ENCODE results near the gene ZNF112.
"Not testable (repeated sequence)": the region's sequence is repeated elsewhere in the genome, so short reads cannot be mapped to it uniquely, and the experiment has no call there.

ZNF112 gene

DNA sequence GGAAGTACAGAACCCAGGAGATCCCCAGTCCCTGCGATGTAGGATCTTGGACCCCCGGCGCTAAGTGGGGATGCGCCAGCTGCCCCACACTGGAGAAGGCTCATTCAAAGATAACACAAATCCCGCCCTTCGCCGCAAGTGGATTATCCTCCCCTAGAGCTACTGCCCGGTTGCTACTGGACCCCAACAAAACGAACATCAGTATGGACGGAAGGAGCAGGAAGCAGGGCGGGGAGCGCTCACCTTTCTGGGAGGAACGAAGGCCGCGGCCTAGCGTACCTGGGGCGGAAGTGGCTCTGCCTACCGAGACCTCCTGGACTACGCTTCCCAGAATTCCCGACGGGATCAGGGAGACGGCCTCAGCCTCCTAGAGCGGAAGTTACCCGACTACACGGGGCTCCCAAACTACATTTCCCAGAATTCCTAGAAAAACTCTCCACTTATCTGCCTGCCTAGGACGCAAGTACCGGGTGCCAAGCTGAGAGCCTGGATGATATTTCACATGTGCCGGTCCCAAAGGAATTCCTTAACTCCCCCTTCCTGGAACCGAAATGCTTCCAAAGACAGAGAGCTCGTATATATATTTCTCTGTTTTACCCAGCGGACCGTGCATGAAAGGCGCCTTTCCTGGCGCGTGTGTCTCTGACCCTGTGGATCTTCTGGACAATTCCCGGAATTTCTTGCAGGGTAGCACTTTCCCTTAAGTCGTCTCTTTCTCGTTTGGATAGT is at the start of gene ZNF112:
Gene ZNF112, minus strand, starts transcription at position 298 of the 729 bp plus-strand sequence. CDS start 16,141 bp downstream, outside the sequence.
- peak; percentile 8 for DNase-seq

DNA sequence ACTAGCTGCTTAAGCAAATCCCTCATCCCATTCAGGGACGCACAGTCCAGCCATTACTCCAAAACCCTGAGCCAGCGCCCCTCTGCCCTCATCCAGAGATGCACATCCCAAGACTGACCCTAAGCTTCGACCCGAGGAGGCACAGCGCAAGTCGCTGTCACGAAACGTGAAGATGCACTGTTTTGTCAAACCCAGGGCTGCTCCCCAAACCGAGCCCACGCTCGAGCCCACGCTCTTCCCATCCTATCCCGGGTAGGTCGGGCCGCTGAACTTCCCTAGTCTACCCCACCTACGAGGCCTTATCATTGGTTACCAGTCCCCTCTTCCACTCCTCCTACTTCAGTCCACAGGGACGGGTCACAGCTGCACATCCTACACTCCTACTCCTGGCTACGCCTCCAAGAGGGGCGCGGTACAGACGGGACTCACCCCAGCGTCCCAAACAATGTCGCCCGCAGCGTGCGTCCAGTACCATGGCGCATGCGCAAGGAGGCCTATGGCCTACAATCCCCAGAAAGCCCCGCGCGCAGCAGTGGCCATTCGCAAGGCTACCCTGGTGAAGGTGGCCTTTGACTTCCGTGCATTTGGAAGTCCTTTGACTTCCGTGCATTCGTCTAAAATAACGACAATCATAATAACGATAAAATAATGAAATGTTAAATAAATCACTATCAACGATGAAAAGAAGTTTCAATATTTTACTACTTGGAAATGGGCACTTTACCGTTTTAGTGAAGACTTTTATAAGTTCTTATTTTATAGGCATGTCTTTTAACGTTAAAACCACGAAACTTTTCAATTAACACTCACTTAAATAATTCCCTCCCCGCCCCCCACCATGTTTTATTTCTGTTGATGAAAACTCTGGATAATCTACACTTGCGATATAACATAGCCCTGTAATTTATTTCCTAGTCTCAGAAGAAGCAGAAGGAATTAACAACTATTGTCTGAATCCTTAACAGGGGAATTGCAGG is 44.9 kb upstream of the ZNF112 start, which contains the start of gene ZNF285:
Gene ZNF285, minus strand, starts transcription at position 470 of the 977 bp plus-strand sequence. CDS start 4,395 bp downstream, outside the sequence.
- DNase-seq: peak; percentile 78

DNA sequence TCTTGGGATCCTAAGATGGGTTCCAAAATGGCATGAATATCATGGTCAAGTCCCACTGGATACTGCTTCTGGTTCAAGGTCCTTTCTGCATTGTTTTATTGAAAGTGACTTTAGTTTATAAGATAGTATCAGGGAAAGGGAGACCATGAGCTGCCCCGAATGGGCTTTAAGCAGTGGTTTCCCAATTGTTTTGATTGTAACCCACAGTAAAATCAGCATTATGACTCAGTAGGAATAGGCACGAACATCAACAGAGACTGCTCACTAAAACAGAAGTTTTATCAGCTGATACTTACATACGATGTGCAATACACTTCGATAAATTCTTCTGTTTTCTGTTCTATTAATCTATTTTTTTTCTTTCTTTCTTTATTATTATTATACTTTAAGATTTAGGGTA is 32.8 kb upstream of the ZNF112 start:
- not testable (repeated sequence) for DNase-seq

DNA sequence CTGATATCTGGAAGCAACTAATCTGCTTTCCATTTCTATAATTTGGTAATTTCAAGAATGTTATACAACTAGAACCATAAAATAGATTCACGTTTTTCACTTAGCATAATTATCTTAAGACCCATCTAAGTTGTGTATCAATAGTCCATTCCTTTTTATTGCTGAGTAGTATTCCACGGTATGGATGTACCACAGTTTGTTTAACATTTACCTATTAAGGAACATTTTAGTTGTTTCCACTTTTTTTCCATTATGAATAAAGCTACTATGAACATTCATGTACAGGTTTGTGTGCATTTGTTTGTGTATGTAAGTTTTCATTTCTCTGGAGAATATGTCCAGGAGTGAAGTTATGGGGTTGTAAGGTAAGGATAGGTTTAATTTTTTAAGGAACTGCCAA is 18.3 kb upstream of the ZNF112 start:
- no peak for DNase-seq

DNA sequence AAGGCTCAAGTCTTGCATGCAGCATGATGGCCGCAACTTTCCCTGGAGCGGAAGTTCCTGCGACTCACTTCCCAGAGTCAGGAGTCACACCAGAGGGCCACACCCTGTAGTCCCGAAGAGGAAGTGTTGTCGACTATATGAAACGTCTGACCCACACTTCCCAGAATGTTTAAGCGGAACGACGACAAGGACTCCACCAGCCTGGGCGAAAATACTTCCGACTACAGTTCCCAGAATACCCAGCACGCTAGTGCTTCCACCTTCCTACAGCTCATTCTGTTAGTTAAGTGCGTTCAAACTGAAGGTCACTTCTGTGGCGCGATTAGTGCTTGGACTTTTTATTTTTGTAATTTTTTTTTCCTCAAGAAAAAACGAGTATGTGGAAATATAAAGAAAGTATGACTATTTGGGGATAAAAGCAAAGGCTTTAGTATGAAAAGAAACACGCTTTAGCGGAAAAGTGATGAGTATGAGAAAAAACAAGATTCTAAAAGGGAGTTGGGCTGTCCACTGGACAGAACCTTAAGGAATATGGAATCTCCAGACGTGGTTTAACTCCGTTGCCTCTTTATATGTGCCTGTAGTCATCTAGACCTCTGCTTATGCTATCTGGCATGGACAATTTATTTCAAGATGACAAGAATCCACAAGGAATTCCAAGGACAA is 15.5 kb upstream of the ZNF112 start:
- DNase-seq: no peak

DNA sequence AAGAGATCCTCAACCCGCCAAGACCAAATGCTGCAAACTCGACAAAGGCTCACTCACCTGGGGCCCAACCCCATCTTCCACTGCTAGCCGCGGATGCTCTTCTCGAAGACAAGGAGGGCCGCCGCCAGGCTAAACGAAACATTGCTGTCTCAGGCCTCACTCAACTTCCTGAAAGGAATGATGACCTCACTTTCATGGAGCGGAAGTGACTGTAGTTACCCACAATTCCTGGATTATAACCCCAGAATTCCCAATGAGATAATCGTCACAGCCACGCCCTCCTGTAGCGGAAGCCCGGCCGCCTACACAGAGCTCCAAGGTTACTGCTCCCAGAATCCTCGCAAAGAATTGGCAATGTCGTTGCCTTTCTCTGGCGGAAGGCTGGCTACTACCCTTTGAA is 10.5 kb upstream of the ZNF112 start:
- no peak for DNase-seq

DNA sequence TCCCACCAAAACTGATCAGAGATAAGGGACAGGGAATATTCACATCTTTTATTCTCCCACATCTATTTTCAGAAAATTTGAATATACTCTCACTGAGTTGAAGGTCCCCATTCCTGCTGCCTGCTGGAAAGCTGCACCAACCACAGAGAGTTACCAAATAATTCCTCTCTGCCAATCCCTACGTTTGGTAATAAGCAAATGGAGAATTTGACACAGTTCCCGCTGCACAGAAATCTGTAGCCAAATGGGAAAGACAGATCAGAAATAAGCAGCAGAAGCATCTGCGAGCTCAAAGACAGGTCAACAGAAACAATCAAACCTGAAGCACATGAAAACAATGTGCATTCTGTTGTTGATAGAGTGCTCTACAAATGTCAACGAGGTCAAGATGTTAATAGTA is 9.9 kb downstream of the ZNF112 start:
- no peak for DNase-seq

DNA sequence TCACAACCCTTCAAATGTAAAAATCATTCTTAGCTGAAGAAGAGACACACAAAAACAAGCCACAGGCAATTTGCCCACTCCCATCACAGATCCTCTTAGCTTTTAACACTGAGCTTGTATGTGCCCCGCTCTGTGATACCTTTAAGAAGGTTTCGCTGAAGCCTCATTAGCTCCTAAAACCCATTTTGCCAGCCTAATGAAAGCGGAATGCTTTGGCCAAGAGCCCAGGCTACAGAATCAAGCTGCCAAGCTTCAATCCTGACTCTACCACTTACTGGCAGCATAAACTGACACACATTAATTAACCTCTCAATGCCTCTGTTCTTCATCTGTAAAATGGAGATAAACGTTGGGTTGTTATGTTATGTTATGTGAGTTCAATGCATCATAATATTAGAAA is 10.5 kb downstream of the ZNF112 start:
- DNase-seq: no peak

DNA sequence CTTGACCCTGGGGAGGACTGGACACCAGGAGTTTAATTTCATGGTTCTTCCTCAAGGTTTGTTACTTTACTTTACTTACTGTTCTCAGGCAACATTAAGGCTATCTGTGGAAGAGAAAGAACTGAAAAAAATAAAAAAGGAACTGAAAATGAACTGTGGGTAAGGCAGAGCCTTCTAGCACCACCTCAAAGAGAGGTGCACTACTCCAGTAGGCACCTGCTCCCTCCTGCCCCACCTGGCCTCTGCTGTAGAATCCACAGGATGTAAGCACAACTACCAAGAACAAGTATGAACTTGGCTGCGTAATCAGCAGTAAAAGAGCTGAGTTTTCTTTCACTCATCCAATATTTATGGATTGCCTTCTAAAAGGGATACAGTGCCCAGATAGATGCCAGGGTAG is 12.2 kb downstream of the ZNF112 start:
- DNase-seq: no peak

DNA sequence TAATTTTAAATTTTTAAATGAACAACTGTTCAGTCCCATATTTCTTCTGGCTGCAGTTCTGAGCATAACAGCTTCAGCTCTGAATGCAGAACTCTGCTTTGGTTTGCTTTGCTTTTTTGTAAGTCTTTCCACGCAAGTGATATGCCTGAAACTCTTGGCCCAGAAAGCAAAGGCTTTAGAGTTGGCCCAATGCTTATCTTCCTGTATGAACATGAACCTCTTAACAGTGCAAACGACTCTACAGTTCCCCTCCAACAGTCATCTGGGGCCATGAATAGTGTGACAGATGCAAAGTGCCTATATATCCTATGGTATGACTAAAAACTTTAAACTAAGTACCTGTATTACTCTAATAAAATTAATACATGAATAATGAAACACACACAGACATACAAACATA is 14.7 kb downstream of the ZNF112 start:
- no peak for DNase-seq

DNA sequence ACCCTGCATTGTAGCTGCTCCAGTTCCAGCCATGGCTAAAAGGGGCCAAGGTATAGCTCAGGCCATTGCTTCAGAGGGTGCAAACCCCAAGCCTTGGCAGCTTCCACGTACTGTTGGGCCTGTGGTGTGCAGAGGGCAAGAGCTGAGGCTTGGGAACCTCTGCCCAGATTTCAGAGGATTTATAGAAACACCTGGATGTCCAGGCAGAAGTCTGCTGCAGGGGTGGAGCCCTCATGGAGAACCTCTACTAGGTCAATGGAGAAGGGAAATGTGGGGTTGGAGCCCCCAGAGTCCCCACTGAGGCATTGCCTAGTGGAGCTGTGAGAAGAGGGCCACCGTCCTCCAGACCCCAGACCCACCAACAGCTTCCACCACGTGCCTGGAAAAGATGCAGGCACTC is 21.8 kb downstream of the ZNF112 start:
- not testable (repeated sequence) for DNase-seq

DNA sequence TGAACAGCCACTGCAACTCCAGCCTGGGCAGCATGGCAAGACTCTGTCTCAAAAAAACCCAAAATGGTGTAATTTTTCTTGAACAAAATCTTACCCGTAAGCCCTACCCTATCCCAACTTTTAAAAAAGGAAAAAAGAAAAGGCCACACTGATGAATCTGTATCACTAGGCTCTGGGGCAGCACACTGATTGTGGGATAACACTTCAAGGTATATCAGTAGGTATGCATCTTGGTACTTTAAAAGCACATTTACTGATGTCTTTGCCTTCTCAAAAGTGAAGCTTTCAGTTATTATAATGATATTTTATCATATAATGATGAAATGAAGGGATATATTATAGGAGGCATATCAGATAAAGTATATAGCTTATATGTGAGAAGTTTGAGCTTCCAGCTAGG is 24.3 kb downstream of the ZNF112 start:
- DNase-seq: no peak

DNA sequence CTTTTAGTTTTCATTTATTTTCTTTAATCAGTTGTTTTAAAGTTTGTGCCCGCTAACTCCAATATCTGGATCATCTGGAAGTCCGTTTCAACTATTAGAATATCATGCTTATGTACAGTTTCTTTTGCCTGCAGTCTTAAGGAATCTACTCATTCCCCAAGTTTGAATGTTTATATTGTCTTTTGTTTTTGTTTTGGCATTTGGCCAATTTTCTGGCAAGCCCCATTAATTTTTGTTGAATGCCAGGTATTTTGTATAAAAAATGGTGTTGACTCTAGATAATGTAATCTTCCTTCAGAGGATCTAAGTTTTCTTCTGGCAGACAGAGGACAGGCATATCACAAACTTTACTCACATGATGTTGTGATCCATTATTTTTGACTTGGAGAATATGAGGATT is 40.6 kb downstream of the ZNF112 start:
- DNase-seq: no peak

DNA sequence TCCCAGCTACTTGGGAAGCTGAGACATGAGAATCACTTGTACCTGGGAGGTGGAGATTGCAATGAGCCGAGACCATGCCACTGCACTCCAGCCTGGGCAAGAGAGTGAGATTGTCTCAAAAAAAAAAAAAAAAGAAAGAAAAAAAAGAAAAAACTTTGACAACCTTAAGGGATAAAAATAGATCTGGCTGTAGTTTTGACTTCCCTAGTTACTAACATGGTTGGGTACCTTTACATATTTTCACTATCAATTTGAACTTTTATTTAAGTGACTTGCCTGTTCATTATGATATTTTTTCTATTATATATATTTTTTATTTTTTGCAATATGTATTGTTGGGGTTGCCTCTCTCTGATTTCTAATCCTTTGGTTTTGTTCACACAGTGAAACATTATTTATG is 43.2 kb downstream of the ZNF112 start:
- no peak for DNase-seq

DNA sequence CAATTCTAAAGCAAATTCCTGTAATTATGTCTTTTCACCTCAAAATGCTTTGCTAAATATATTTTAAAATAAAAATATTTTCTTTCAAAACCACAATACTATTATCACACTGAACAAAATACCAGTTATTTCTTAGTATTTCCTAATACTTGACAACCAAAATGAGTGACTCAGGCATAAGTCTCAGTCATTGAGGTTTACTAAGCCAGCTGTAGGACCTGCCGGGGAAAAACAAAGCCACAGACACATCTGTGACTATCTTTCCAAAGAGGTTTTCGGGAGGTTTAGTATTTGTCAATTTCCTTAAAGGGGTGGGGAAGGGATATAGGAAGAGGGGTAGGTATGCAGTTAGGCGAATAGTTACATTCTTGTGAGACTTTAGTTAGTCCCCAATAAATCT is 48.5 kb downstream of the ZNF112 start:
- no peak for DNase-seq

DNA sequence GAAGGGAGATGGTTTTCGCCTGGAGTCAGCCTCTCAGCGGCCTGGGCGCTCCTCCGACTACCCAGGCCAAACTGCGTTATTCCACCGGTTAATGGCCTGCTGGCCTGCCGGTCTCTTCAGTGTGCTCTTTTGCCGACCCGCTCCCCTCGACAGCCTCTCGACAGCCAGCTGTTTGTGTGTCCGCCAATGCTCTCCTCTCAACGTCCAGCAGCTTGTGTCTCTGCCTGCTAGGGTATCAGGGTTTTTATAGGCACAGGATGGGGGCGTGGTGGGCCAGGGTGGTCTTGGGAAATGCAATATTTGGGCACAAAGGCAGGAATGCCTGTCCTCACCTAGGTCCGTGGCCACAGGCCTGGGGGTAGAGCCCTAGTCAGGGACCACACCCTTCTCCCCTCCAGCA is 50.2 kb downstream of the ZNF112 start:
- no peak for DNase-seq

DNA sequence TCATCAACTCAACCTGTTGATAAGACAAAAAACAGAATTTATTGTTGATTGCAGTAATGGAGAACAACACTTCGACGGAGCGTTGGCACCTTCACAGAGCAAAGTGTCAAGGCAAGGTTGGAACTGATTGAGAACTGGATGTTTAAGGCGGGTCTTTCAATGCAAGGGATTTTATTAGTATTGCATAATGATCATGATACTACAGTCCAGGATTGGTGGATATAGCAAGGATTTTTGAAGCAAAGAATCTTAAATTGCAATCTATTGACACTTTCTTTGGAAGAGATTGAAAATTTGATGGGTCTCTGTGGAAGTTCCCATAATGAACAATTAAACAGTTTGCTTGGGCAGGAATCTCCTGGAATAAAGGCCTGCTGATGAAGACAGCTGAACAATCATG is 51.0 kb downstream of the ZNF112 start:
- DNase-seq: no peak

DNA sequence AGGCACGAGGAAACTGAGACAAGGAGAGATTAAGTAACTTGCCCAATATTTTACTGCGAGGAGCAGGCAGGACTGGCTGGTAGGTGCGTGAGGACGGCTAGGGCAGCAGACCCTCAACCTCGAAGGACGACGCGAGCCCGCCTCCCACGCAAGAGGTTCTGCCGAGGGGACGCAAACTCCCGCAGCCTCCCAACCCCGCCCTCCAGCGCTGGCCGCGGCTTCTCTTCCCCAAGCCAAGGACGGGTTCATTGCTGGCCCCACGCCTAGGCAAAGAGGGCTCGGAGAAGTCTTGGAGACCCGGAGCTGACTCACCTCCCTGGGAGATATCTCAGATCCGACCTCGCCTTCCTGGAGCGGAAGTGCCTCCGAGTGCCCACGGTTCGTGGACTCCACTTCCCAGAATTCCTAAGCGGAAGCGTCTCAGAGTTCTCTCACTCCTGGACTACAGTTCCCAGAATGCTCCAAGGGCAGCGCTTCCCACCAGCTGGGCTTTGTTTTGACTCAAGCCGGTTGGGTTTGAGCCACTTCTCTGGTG is 51.8 kb downstream of the ZNF112 start, which contains the start of gene ZNF235:
Gene ZNF235, minus strand, starts transcription at position 367 of the 535 bp plus-strand sequence. CDS start 1,621 bp downstream, outside the sequence.
- DNase-seq: peak; percentile 80

DNA sequence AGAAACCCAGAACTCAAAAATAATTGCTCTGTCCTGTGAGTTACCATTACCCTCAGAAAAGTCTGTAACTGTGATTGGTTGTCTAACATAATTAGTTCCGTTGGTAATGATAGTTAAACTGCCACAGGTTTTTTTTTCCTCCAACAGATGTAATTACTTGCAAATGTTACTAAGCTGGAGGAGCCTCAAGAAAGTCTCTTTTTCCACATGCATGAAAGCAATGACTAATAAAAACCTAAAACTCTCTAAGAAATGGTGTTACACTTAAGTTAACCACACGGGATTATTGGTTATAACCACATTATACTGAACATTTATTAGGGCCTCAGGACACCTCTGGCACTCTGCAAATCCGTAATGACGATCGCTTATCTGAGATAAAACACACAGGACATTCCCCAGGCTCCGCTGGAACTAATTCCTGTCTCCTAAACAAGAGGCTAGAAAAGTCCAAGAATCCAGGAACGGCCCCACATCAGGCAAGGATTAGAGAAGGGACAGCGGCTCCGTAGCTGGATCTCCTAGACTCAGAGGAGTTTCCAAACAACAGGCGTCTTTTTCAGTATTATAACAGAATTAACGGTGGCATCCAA is 52.4 kb downstream of the ZNF112 start:
- no peak for DNase-seq

DNA sequence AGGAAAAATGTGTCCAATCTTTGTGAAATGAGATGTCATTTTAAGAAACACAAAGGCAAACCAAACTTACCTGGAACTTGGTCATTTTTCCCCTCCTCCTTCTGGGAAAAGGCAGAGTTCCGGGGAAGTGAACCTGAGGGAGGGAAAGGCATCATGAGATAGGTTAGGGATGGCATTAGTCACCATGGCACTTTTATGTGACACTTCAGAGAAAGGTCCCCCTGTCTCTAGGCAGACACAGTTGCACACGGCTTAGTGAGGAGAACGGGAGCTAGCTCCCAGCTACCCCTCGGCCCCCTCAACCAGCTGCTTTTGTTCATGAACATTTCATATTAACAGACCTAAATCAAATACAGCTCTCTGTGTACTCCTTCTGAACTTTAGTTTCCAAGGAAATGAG is 53.2 kb downstream of the ZNF112 start:
- no peak for DNase-seq

DNA sequence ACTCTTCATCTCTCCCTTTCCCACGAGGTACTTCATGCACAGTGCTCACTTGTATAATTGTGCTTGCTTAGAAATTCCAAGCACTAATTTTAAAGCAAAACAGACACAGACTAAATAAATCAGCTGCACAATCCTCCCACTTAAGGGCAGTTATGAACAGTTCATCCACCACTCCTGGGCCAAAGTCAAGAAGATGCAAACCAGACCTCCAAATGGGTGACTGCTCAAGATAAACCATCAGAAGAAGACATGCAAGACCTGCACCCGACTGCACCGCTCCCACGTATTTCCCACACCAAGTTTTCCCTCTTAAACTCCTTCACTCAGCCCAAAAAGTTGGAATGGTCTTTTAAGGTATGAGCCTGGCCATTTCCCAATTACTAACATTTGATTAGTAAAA is 71.5 kb downstream of the ZNF112 start:
- no peak for DNase-seq

DNA sequence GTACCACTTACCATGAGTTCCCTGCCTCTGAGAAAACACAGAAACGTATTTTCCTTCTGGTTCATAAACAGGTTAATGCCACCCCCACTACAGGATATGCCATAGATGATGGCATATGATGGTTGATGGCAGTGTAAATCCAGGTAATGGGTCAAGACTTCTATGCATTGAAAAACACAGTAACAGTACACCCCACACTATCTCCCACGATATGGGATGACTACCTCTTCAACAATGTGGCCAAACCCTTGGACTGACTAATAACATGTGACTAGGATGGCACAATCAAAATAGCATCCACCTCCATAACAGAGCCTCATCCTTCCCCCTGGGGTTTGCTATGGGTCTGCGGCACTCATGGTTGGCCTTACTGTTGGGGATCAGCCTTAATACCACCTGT is 73.6 kb downstream of the ZNF112 start:
- no peak for DNase-seq

DNA sequence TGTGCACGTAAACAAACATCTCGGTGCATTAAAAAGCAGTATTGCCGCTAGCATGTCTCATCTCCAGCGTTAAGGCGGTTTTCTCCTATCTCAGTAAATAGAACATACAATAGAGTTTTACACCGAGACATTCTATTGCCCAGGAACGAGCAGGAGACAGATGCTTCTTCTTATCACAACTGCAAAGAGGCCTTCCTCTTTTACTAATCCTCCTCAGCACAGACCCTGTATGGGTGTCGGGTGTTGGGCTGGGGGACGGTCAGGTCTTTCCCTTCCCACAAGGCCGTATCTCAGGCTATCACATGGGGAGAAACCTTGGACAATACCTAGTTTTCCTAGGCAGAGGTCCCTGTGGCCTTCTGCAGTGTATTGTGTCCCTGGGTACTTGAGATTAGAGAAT is 75.6 kb downstream of the ZNF112 start:
- no peak for DNase-seq
